Smooth muscle cell (in vitro differentiated cells): ENCODE measurements around the gene FAM107B. TPM values are rescaled to one million over a fixed set of nuclear protein-coding genes. Genes with fewer than 3 reads are reported as not detected.

Experiments used
- DNase-seq: peaks from one replicate; lab custom pipeline; 2025; ENCODE audit not compliant: unreplicated experiment; lab: John Stamatoyannopoulos, UW
- H2AFZ ChIP-seq: fragments of 200-600 bp; sonication (generic); 2 replicates; pipeline ENCODE4 v1.6.0; 2016; ENCODE audit warnings: antibody characterized with exemption, low read depth, mild to moderate bottlenecking
- H3F3A ChIP-seq: fragments of 200-600 bp; sonication (generic); 2 replicates; pipeline ENCODE4 v1.6.0; 2017; ENCODE audit warnings: antibody characterized with exemption, low read depth
- H3K27ac ChIP-seq: fragments of 200-600 bp; sonication (generic); 2 replicates; pipeline ENCODE4 v1.5.1; 2016; ENCODE audit warnings: low read depth, mild to moderate bottlenecking
- H3K27me3 ChIP-seq: fragments of 200-600 bp; sonication (generic); 2 replicates; pipeline ENCODE4 v1.6.1; 2016; ENCODE audit warnings: low read depth, mild to moderate bottlenecking
- H3K36me3 ChIP-seq: fragments of 200-600 bp; sonication (generic); 2 replicates; pipeline ENCODE4 v1.5.1; 2016; ENCODE audit warnings: low read depth
- H3K4me1 ChIP-seq: fragments of 200-600 bp; sonication (generic); 2 replicates; pipeline ENCODE4 v1.5.1; 2016; ENCODE audit warnings: low read depth
- H3K4me2 ChIP-seq: fragments of 200-600 bp; sonication (generic); 2 replicates; pipeline ENCODE4 v1.6.0; 2016; ENCODE audit warnings: mild to moderate bottlenecking
- H3K4me3 ChIP-seq: fragments of 200-600 bp; sonication (generic); 2 replicates; pipeline ENCODE4 v1.5.1; 2016; ENCODE audit warnings: mild to moderate bottlenecking
- H3K79me2 ChIP-seq: fragments of 200-600 bp; sonication (generic); 2 replicates; pipeline ENCODE4 v1.6.0; 2016; ENCODE audit warnings: low read depth, mild to moderate bottlenecking
- H3K9ac ChIP-seq: fragments of 200-600 bp; sonication (generic); 2 replicates; pipeline ENCODE4 v1.6.0; 2016; ENCODE audit warnings: low read depth
- H3K9me3 ChIP-seq: fragments of 200-600 bp; sonication (generic); replicated peaks from 2 replicates; pipeline ENCODE4 v1.5.1; 2016; ENCODE audit warnings: low read depth
- H4K20me1 ChIP-seq: fragments of 200-600 bp; sonication (generic); 2 replicates; pipeline ENCODE4 v1.6.0; 2016; ENCODE audit warnings: low read depth
- WGBS: methylation state at CpG from one replicate; pipeline ENCODE4 v1.1.7; 2016; ENCODE audit warnings: low lambda C conversion rate; 5-methylcytosine and 5-hydroxymethylcytosine counted together
- polyA plus RNA-seq: library from polyadenylated mRNA; unstranded; fragments of >200 nt; fragmentation: Nextera tagmentation; extraction: Ambion mirVana; gene quantifications from 2 replicates; pipeline ENCODE4 v1.2.1, GENCODE V29; 2016
- total RNA-seq: library from RNA; depleted of rRNA; stranded (reverse); fragments of >200 nt; gene quantifications from 2 replicates; pipeline ENCODE4 v1.2.3, GENCODE V29; 2014
- TF ChIP-seq, protein P1 (sequence below): fragments of 200-600 bp; sonication (generic); IDR thresholded peaks from 2 replicates; pipeline ENCODE4 v1.5.1; 2017; ENCODE audit warnings: borderline replicate concordance, mild to moderate bottlenecking, antibody characterized with exemption; ENCODE audit not compliant: insufficient read depth, poor library complexity, severe bottlenecking

FAM107B gene
- total and polyA plus RNA-seq, 2 experiments from 2014 or later: 8.7 to 9.0 TPM

DNA sequence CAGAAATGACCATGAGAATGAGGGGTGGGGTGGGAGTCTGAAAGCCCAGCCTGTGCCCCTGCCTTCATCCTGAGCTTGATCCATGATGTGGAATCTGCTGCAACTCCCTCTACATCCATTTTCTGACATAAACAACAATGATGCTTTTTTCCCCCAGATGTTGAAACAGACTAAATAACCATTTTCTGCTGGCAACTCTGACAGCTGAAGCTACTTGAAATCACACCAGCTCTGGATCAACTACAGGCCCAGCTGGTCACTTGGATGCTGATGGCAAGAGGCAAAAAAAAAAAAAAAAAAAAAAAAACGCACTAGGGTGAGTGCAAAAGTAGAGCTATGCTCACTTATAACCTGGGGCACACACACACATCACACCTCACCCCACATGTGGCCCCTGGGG, 74.2 kb downstream of the FAM107B start:
- TF ChIP-seq, protein P1, sequence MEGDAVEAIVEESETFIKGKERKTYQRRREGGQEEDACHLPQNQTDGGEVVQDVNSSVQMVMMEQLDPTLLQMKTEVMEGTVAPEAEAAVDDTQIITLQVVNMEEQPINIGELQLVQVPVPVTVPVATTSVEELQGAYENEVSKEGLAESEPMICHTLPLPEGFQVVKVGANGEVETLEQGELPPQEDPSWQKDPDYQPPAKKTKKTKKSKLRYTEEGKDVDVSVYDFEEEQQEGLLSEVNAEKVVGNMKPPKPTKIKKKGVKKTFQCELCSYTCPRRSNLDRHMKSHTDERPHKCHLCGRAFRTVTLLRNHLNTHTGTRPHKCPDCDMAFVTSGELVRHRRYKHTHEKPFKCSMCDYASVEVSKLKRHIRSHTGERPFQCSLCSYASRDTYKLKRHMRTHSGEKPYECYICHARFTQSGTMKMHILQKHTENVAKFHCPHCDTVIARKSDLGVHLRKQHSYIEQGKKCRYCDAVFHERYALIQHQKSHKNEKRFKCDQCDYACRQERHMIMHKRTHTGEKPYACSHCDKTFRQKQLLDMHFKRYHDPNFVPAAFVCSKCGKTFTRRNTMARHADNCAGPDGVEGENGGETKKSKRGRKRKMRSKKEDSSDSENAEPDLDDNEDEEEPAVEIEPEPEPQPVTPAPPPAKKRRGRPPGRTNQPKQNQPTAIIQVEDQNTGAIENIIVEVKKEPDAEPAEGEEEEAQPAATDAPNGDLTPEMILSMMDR: no peak
- H3K4me2 ChIP-seq: no peak overlapping the region
- peaks cover 9% of the 10 kb centered on the region for H3K27me3 ChIP-seq
- DNase-seq: no peak
- no peak overlapping the region for H3K4me3 ChIP-seq
- no peaks in the 10 kb centered on the region for H4K20me1 ChIP-seq
- no peaks in the 10 kb centered on the region for H3F3A ChIP-seq
- no peaks in the 10 kb centered on the region for H3K79me2 ChIP-seq
- no peaks in the 10 kb centered on the region for H3K36me3 ChIP-seq
- 96% methylated on average over 1 of the region's 1 CpG for WGBS
- no peak overlapping the region for H3K9ac ChIP-seq
- no peaks in the 10 kb centered on the region for H3K4me1 ChIP-seq
- H3K27ac ChIP-seq: no peak overlapping the region
- no peaks in the 10 kb centered on the region for H3K9me3 ChIP-seq
- H2AFZ ChIP-seq: no peak overlapping the region

DNA sequence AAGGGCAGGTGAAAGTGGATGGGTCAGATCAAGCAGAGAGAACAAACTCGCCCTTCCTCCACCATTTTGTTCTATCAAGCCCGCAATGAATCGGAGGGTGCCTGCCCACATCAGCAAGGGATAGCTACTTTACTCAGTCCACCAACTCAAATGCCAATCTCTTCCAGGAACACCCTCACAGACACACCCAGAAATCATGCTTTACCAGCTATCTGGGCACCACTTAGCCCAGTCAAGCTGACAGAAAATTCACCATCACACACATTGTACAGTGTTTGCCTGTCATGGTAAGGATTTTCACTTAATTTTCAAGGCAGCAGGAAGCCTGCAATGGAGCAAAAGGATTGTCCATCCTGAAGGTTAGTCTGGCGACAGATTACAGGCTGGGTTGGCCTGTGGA, 75.2 kb downstream of the FAM107B start:
- H3K4me1 ChIP-seq: no peaks in the 10 kb centered on the region
- no peak overlapping the region for H3K4me3 ChIP-seq
- peaks cover 16% of the 10 kb centered on the region for H3K27me3 ChIP-seq
- no peaks in the 10 kb centered on the region for H3F3A ChIP-seq
- H3K9me3 ChIP-seq: no peaks in the 10 kb centered on the region
- no peaks in the 10 kb centered on the region for H3K36me3 ChIP-seq
- H2AFZ ChIP-seq: no peak overlapping the region
- H4K20me1 ChIP-seq: no peaks in the 10 kb centered on the region
- no peak overlapping the region for H3K27ac ChIP-seq
- 95% methylated on average over 4 of the region's 4 CpGs for WGBS
- H3K4me2 ChIP-seq: no peak overlapping the region
- no peak overlapping the region for H3K9ac ChIP-seq
- no peaks in the 10 kb centered on the region for H3K79me2 ChIP-seq
- DNase-seq: no peak
- TF ChIP-seq, protein P1: no peak

DNA sequence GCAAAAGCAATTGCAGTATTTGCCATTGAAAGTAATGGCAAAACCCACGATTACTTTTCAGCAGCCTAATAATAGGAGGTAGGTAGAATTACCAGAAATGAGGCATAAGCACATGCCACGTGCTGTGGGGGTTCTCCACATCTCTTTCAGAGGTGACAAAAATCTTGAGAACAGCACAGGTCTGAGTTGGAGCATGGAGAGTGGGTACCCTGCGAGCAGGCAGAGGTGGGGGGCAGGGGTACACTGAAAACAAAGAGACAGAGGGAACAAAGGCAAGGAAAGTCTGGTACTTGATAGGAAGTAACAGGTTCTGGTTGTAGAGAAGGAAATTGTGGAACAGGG, 75.9 kb downstream of the FAM107B start:
- Histone ChIP-seq H3K4me2 (peak overlapping the region; percentile 13), H3K4me3 (no peak overlapping the region), H3K36me3 (no peaks in the 10 kb centered on the region), H3K9me3 (no peaks in the 10 kb centered on the region), H3K9ac (no peak overlapping the region), H3F3A (no peaks in the 10 kb centered on the region), H2AFZ (no peak overlapping the region), H3K79me2 (no peaks in the 10 kb centered on the region), H3K4me1 (no peaks in the 10 kb centered on the region), H3K27ac (no peak overlapping the region), H3K27me3 (peaks cover 16% of the 10 kb centered on the region), H4K20me1 (no peaks in the 10 kb centered on the region)
- 93% methylated on average over 3 of the region's 3 CpGs for WGBS
- TF ChIP-seq, protein P1: no peak
- no peak for DNase-seq

DNA sequence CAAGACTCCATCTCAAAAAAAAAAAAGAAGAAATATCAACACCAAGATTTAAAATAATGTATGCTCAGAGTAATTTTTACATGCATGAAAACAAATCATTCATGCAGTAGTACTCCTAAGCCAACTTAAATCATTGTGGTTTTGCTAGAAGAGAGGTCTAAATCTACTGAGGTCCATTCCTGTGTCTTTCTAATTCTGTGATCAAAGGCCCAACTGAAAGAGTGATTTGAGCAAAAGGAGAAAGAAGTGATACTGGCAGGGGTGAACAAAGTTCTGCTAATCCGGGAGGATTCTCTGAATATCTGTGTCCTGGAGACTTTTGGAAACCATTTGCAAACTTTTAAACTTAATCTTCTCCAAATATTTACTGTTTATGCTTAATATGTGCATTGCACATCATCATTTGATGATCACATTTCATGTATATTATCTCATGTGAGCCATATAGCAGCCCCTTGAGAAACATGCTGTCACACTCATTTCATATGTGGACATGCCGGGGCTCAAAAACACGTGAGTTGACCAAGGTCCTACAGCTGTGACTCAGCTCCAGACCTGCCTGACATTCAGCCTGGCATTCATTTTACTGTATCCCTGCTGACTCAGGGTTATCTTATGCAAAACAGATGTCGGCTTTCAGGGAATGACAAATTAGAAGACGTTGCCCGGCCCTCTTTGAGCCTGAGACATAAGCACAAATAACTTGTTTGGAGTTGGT, 76.4 kb downstream of the FAM107B start:
- H3K27me3 ChIP-seq: peaks cover 16% of the 10 kb centered on the region
- TF ChIP-seq, protein P1: no peak
- no peaks in the 10 kb centered on the region for H3K79me2 ChIP-seq
- H3K9me3 ChIP-seq: no peaks in the 10 kb centered on the region
- peak overlapping the region; percentile 13 for H3K4me2 ChIP-seq
- H3K36me3 ChIP-seq: no peaks in the 10 kb centered on the region
- no peaks in the 10 kb centered on the region for H3F3A ChIP-seq
- 16% methylated on average over 6 of the region's 6 CpGs for WGBS
- no peak overlapping the region for H3K4me3 ChIP-seq
- H3K27ac ChIP-seq: peak overlapping the region; percentile 51
- no peaks in the 10 kb centered on the region for H4K20me1 ChIP-seq
- H3K9ac ChIP-seq: no peak overlapping the region
- no peak overlapping the region for H2AFZ ChIP-seq
- no peak for DNase-seq
- H3K4me1 ChIP-seq: no peaks in the 10 kb centered on the region
